ENCODE data around the gene CRYGS.
A peak's percentile ranks its signal among the peaks of the same experiment; 100 is the strongest.
"Not testable (repeated sequence)": the region's sequence is repeated elsewhere in the genome, so short reads cannot be mapped to it uniquely, and the experiment has no call there.

The CRYGS gene

GRCh38 chr3:186552408-186553031, 8.3 kb upstream of the CRYGS start:
- no peaks in the 10 kb centered on the region for H3K27me3 ChIP-seq (replicated peaks; ENCODE audit: control insufficient read depth, insufficient read depth, low read length)
- no peak overlapping the region for H3K9ac ChIP-seq (ENCODE audit: low read length)
- peaks cover 70% of the 10 kb centered on the region for H3K36me3 ChIP-seq (ENCODE audit: control insufficient read depth, insufficient read depth, low read length, severe bottlenecking)
- DNase-seq (ENCODE audit: low read depth): no peak
- H3K4me1 ChIP-seq (ENCODE audit: control insufficient read depth, insufficient read depth, low read length): no peaks in the 10 kb centered on the region
- H3K9me3 ChIP-seq (ENCODE audit: control insufficient read depth, low read length): no peaks in the 10 kb centered on the region
- H3K4me3 ChIP-seq (ENCODE audit: low read length): no peak overlapping the region

GRCh38 chr3:186551387-186551786, 7.2 kb upstream of the CRYGS start:
- Histone ChIP-seq H3K4me3 (ENCODE audit: low read length) (no peak overlapping the region), H3K4me1 (ENCODE audit: control insufficient read depth, insufficient read depth, low read length) (no peaks in the 10 kb centered on the region), H3K9me3 (ENCODE audit: control insufficient read depth, low read length) (no peaks in the 10 kb centered on the region), H3K27me3 (replicated peaks; ENCODE audit: control insufficient read depth, insufficient read depth, low read length) (no peaks in the 10 kb centered on the region), H3K9ac (ENCODE audit: low read length) (no peak overlapping the region), H3K36me3 (ENCODE audit: control insufficient read depth, insufficient read depth, low read length, severe bottlenecking) (peaks cover 61% of the 10 kb centered on the region)
- DNase-seq (ENCODE audit: low read depth): no peak

GRCh38 chr3:186549497-186549896, 5.3 kb upstream of the CRYGS start:
- no peak overlapping the region for H3K9ac ChIP-seq (ENCODE audit: low read length)
- H3K36me3 ChIP-seq (ENCODE audit: control insufficient read depth, insufficient read depth, low read length, severe bottlenecking): peaks cover 47% of the 10 kb centered on the region
- no peaks in the 10 kb centered on the region for H3K27me3 ChIP-seq (replicated peaks; ENCODE audit: control insufficient read depth, insufficient read depth, low read length)
- H3K9me3 ChIP-seq (ENCODE audit: control insufficient read depth, low read length): no peaks in the 10 kb centered on the region
- H3K4me1 ChIP-seq (ENCODE audit: control insufficient read depth, insufficient read depth, low read length): peaks cover 4% of the 10 kb centered on the region
- H3K4me3 ChIP-seq (ENCODE audit: low read length): no peak overlapping the region
- no peak for DNase-seq (ENCODE audit: low read depth)

- peaks cover 8% of the 10 kb centered on the region for H3K36me3 ChIP-seq (ENCODE audit: control insufficient read depth, insufficient read depth, low read length, severe bottlenecking)
- H3K27me3 ChIP-seq (replicated peaks; ENCODE audit: control insufficient read depth, insufficient read depth, low read length): no peaks in the 10 kb centered on the region
- H3K4me1 ChIP-seq (ENCODE audit: control insufficient read depth, insufficient read depth, low read length): peaks cover 30% of the 10 kb centered on the region
- H3K4me3 ChIP-seq (ENCODE audit: low read length): no peak overlapping the region
- no peak overlapping the region for H3K9ac ChIP-seq (ENCODE audit: low read length)
- no peaks in the 10 kb centered on the region for H3K9me3 ChIP-seq (ENCODE audit: control insufficient read depth, low read length)
- DNase-seq (ENCODE audit: low read depth): no peak
Observed at GRCh38 chr3:186540835-186541226, 3.3 kb downstream of the CRYGS start.

GRCh38 chr3:186540221-186540834, 3.9 kb downstream of the CRYGS start:
- peak; percentile 89 for DNase-seq (ENCODE audit: low read depth)
- Histone ChIP-seq H3K4me3 (ENCODE audit: low read length) (no peak overlapping the region), H3K9me3 (ENCODE audit: control insufficient read depth, low read length) (no peaks in the 10 kb centered on the region), H3K36me3 (ENCODE audit: control insufficient read depth, insufficient read depth, low read length, severe bottlenecking) (peaks cover 8% of the 10 kb centered on the region), H3K27me3 (replicated peaks; ENCODE audit: control insufficient read depth, insufficient read depth, low read length) (no peaks in the 10 kb centered on the region), H3K9ac (ENCODE audit: low read length) (no peak overlapping the region), H3K4me1 (ENCODE audit: control insufficient read depth, insufficient read depth, low read length) (peaks cover 30% of the 10 kb centered on the region)

GRCh38 chr3:186538779-186539178, 5.4 kb downstream of the CRYGS start:
- no peaks in the 10 kb centered on the region for H3K27me3 ChIP-seq (replicated peaks; ENCODE audit: control insufficient read depth, insufficient read depth, low read length)
- peaks cover 8% of the 10 kb centered on the region for H3K36me3 ChIP-seq (ENCODE audit: control insufficient read depth, insufficient read depth, low read length, severe bottlenecking)
- peaks cover 19% of the 10 kb centered on the region for H3K4me1 ChIP-seq (ENCODE audit: control insufficient read depth, insufficient read depth, low read length)
- no peak overlapping the region for H3K4me3 ChIP-seq (ENCODE audit: low read length)
- no peak overlapping the region for H3K9ac ChIP-seq (ENCODE audit: low read length)
- no peaks in the 10 kb centered on the region for H3K9me3 ChIP-seq (ENCODE audit: control insufficient read depth, low read length)
- no peak for DNase-seq (ENCODE audit: low read depth)

GRCh38 chr3:186536883-186537844, 7.0 kb downstream of the CRYGS start:
- DNase-seq (ENCODE audit: low read depth): peak; percentile 7

GRCh38 chr3:186534113-186534669, 10.0 kb downstream of the CRYGS start:
- Histone ChIP-seq H3K9me3 (ENCODE audit: control insufficient read depth, low read length) (no peaks in the 10 kb centered on the region), H3K4me1 (ENCODE audit: control insufficient read depth, insufficient read depth, low read length) (peaks cover 9% of the 10 kb centered on the region), H3K9ac (ENCODE audit: low read length) (no peak overlapping the region), H3K4me3 (ENCODE audit: low read length) (no peak overlapping the region), H3K27me3 (replicated peaks; ENCODE audit: control insufficient read depth, insufficient read depth, low read length) (no peaks in the 10 kb centered on the region), H3K36me3 (ENCODE audit: control insufficient read depth, insufficient read depth, low read length, severe bottlenecking) (peaks cover 10% of the 10 kb centered on the region)
- no peak for DNase-seq (ENCODE audit: low read depth)

More at GRCh38 chr3:186536883-186537844, 7.0 kb downstream of the CRYGS start:
- H3K27me3 ChIP-seq (replicated peaks; ENCODE audit: control insufficient read depth, insufficient read depth, low read length): no peaks in the 10 kb centered on the region
- no peak overlapping the region for H3K4me3 ChIP-seq (ENCODE audit: low read length)
- H3K9me3 ChIP-seq (ENCODE audit: control insufficient read depth, low read length): no peaks in the 10 kb centered on the region
- peaks cover 8% of the 10 kb centered on the region for H3K36me3 ChIP-seq (ENCODE audit: control insufficient read depth, insufficient read depth, low read length, severe bottlenecking)
- H3K9ac ChIP-seq (ENCODE audit: low read length): no peak overlapping the region
- peaks cover 14% of the 10 kb centered on the region for H3K4me1 ChIP-seq (ENCODE audit: control insufficient read depth, insufficient read depth, low read length)

- Histone ChIP-seq H3K9me3 (ENCODE audit: control insufficient read depth, low read length) (no peaks in the 10 kb centered on the region), H3K36me3 (ENCODE audit: control insufficient read depth, insufficient read depth, low read length, severe bottlenecking) (peaks cover 2% of the 10 kb centered on the region), H3K4me1 (ENCODE audit: control insufficient read depth, insufficient read depth, low read length) (peaks cover 9% of the 10 kb centered on the region), H3K27me3 (replicated peaks; ENCODE audit: control insufficient read depth, insufficient read depth, low read length) (no peaks in the 10 kb centered on the region), H3K9ac (ENCODE audit: low read length) (no peak overlapping the region), H3K4me3 (ENCODE audit: low read length) (no peak overlapping the region)
- no peak for DNase-seq (ENCODE audit: low read depth)
Observed at GRCh38 chr3:186532598-186533072, 11.5 kb downstream of the CRYGS start.

GRCh38 chr3:186531694-186532093, 12.5 kb downstream of the CRYGS start:
- not testable (repeated sequence) for H3K9me3 ChIP-seq (ENCODE audit: control insufficient read depth, low read length); H3K9ac ChIP-seq (ENCODE audit: low read length); H3K4me1 ChIP-seq (ENCODE audit: control insufficient read depth, insufficient read depth, low read length); DNase-seq (ENCODE audit: low read depth); H3K36me3 ChIP-seq (ENCODE audit: control insufficient read depth, insufficient read depth, low read length, severe bottlenecking); H3K4me3 ChIP-seq (ENCODE audit: low read length); H3K27me3 ChIP-seq (replicated peaks; ENCODE audit: control insufficient read depth, insufficient read depth, low read length)

GRCh38 chr3:186530415-186530814, 13.8 kb downstream of the CRYGS start:
- Histone ChIP-seq H3K4me1 (ENCODE audit: control insufficient read depth, insufficient read depth, low read length) (peaks cover 10% of the 10 kb centered on the region), H3K27me3 (replicated peaks; ENCODE audit: control insufficient read depth, insufficient read depth, low read length) (peaks cover 2% of the 10 kb centered on the region), H3K9me3 (ENCODE audit: control insufficient read depth, low read length) (no peaks in the 10 kb centered on the region)

More at GRCh38 chr3:186530415-186530814, 13.8 kb downstream of the CRYGS start:
- DNase-seq (ENCODE audit: low read depth): no peak
- Histone ChIP-seq H3K36me3 (ENCODE audit: control insufficient read depth, insufficient read depth, low read length, severe bottlenecking) (peaks cover 2% of the 10 kb centered on the region), H3K4me3 (ENCODE audit: low read length) (no peak overlapping the region), H3K9ac (ENCODE audit: low read length) (no peak overlapping the region)
